ENCODE measurements around the gene NUP62. TPM values are rescaled to one million over a fixed set of nuclear protein-coding genes. Genes with fewer than 3 reads are reported as not detected.
A peak's percentile ranks its signal among the peaks of the same experiment; 100 is the strongest.
"Not testable (repeated sequence)": the region's sequence is repeated elsewhere in the genome, so short reads cannot be mapped to it uniquely, and the experiment has no call there.

The NUP62 gene
- total RNA-seq, 1 experiment from 2014 or later, result 54.6 TPM

DNA sequence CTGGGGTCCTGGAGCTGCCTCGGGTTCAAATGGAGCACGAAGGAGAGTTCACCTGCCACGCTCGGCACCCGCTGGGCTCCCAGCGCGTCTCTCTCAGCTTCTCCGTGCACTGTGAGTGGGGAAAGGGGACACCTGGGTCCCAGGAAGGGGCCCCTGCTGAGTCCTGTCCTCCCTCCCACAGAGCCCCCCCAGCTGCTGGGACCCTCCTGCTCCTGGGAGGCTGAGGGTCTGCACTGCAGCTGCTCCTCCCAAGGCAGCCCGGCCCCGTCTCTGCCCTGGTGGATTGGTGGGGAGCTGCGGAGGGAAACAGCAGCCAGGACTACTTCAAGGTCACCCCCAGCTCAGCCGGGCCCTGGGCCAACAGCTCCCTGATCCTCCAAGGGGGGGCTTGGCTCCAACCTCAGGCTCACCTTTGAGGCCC is 42.7 kb upstream of the NUP62 start:
- in situ Hi-C loops (cut with HindIII; ENCODE audit: low pct_unique_long_range_greater_than_20kb, low sequenced_read_pairs) (no loop called here), intact Hi-C loops (cut with micrococcal nuclease; ENCODE audit: unreplicated experiment) (no loop called here)
- Histone ChIP-seq H3K4me3 (ENCODE audit: low read depth in 2 of 2, low read length in 2 of 2) (no peak overlapping the region), H3K27me3 (ENCODE audit: control insufficient read depth, insufficient read depth, low read length) (no peaks in the 10 kb centered on the region), H3K27ac (ENCODE audit: low read length) (no peak overlapping the region), H3K36me3 (ENCODE audit: control insufficient read depth, insufficient read depth, low read length) (no peaks in the 10 kb centered on the region), H3K4me1 (ENCODE audit: control insufficient read depth, insufficient read depth, low read length) (no peaks in the 10 kb centered on the region), H3K9me3 (ENCODE audit: control insufficient read depth, insufficient read depth, low read depth, low read length) (no peaks in the 10 kb centered on the region)
- ChIA-PET CTCF (interaction anchor here (0.6 kb wide), 1 partner anchor 106 kb away, joined by 3 read pairs; no protein-coding TSS in a partner anchor), POLR2A (no interaction called here)
- no peak for DNase-seq (ENCODE audit: low read depth, low spot score)
- BruUV-seq (replicated peaks), result no TSS peak
- no peak for ATAC-seq
- no peak for TF ChIP-seq TCF7L2 (IDR thresholded peaks at IDR 0.05; ENCODE audit: low read depth, low read length)
- TF ChIP-seq SIN3A (IDR thresholded peaks at IDR 0.05; ENCODE audit: borderline replicate concordance, insufficient read depth, low read depth, low read length), result no peak
- TF ChIP-seq, protein P1, sequence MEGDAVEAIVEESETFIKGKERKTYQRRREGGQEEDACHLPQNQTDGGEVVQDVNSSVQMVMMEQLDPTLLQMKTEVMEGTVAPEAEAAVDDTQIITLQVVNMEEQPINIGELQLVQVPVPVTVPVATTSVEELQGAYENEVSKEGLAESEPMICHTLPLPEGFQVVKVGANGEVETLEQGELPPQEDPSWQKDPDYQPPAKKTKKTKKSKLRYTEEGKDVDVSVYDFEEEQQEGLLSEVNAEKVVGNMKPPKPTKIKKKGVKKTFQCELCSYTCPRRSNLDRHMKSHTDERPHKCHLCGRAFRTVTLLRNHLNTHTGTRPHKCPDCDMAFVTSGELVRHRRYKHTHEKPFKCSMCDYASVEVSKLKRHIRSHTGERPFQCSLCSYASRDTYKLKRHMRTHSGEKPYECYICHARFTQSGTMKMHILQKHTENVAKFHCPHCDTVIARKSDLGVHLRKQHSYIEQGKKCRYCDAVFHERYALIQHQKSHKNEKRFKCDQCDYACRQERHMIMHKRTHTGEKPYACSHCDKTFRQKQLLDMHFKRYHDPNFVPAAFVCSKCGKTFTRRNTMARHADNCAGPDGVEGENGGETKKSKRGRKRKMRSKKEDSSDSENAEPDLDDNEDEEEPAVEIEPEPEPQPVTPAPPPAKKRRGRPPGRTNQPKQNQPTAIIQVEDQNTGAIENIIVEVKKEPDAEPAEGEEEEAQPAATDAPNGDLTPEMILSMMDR (IDR thresholded peaks at IDR 0.05), result no peak
- no peak for TF ChIP-seq POLR2AphosphoS5 (IDR thresholded peaks at IDR 0.05; ENCODE audit: low read depth, low read length)
- TF ChIP-seq, protein P2, sequence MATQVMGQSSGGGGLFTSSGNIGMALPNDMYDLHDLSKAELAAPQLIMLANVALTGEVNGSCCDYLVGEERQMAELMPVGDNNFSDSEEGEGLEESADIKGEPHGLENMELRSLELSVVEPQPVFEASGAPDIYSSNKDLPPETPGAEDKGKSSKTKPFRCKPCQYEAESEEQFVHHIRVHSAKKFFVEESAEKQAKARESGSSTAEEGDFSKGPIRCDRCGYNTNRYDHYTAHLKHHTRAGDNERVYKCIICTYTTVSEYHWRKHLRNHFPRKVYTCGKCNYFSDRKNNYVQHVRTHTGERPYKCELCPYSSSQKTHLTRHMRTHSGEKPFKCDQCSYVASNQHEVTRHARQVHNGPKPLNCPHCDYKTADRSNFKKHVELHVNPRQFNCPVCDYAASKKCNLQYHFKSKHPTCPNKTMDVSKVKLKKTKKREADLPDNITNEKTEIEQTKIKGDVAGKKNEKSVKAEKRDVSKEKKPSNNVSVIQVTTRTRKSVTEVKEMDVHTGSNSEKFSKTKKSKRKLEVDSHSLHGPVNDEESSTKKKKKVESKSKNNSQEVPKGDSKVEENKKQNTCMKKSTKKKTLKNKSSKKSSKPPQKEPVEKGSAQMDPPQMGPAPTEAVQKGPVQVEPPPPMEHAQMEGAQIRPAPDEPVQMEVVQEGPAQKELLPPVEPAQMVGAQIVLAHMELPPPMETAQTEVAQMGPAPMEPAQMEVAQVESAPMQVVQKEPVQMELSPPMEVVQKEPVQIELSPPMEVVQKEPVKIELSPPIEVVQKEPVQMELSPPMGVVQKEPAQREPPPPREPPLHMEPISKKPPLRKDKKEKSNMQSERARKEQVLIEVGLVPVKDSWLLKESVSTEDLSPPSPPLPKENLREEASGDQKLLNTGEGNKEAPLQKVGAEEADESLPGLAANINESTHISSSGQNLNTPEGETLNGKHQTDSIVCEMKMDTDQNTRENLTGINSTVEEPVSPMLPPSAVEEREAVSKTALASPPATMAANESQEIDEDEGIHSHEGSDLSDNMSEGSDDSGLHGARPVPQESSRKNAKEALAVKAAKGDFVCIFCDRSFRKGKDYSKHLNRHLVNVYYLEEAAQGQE (IDR thresholded peaks at IDR 0.05; ENCODE audit: insufficient read depth in 1 of 2, low read depth in 2 of 2, low read length in 1 of 2), result no peak

DNA sequence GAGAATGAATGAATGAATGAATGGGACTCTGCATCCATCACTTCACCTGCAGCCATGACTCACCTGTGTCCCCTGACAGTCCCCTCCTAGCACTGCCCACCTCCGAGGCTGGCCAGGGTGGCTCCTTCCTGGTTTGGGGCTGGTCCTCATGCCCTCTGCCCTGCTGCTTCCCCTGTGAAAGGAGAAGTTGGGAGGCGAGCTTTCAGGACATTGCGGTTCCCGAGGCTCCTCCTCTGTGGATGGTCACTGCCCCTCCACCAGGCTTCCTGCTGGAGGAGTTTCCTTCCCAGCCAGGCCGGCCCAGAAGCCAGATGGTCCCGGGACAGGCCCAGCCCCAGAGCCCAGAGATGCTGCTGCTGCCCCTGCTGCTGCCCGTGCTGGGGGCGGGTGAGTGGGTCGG is 40.1 kb upstream of the NUP62 start:
- POLR2A ChIA-PET; H3K4me3 ChIP-seq (ENCODE audit: low read depth in 2 of 2, low read length in 2 of 2); H3K27ac ChIP-seq (ENCODE audit: low read length); intact Hi-C loops (cut with micrococcal nuclease; ENCODE audit: unreplicated experiment); DNase-seq (ENCODE audit: low read depth, low spot score); H3K36me3 ChIP-seq (ENCODE audit: control insufficient read depth, insufficient read depth, low read length); H3K4me1 ChIP-seq (ENCODE audit: control insufficient read depth, insufficient read depth, low read length); BruUV-seq (replicated peaks); H3K9me3 ChIP-seq (ENCODE audit: control insufficient read depth, insufficient read depth, low read depth, low read length); H3K27me3 ChIP-seq (ENCODE audit: control insufficient read depth, insufficient read depth, low read length); in situ Hi-C loops (cut with HindIII; ENCODE audit: low pct_unique_long_range_greater_than_20kb, low sequenced_read_pairs); CTCF ChIA-PET: not testable (repeated sequence)
- peak; percentile 46; the same call in 1 of the 2 replicates for ATAC-seq

DNA sequence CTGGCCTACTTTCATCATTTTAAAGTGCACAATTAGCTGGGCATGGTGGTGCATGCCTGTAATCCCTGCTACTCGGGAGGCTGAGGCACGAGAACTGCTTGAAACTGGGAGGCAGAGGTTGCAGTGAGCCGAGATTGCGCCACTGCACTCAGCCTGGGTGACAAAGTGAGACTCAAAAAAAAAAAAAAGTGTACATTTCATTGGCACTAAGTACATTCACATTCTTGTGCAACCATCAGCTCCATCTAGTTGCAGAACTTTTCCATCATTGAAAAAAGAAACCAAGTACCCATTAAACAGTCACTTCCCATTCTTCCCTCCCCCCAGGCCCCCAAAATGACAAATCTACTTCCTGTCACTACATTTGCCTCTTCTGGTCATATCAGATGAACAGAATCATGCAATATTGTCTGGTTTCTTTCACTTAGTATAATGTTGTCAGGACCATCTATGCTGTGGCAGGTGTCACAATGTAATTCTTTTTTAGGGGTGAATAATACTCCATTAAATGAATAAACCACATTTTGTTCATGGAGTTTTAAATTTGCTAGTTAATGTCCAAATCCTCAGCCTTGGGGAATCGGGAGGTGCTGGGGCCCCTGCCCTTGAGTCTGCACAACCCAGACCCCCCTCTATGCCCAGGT is 39.1 kb upstream of the NUP62 start:
- Histone ChIP-seq H3K4me1 (ENCODE audit: control insufficient read depth, insufficient read depth, low read length) (no peaks in the 10 kb centered on the region), H3K36me3 (ENCODE audit: control insufficient read depth, insufficient read depth, low read length) (no peaks in the 10 kb centered on the region), H3K4me3 (ENCODE audit: low read depth in 2 of 2, low read length in 2 of 2) (no peak overlapping the region), H3K9me3 (ENCODE audit: control insufficient read depth, insufficient read depth, low read depth, low read length) (no peaks in the 10 kb centered on the region), H3K27ac (ENCODE audit: low read length) (no peak overlapping the region), H3K27me3 (ENCODE audit: control insufficient read depth, insufficient read depth, low read length) (no peaks in the 10 kb centered on the region)
- TF ChIP-seq, protein P1 (IDR thresholded peaks at IDR 0.05), result no peak
- TF ChIP-seq SIN3A (IDR thresholded peaks at IDR 0.05; ENCODE audit: borderline replicate concordance, insufficient read depth, low read depth, low read length), result no peak
- TF ChIP-seq, protein P2 (IDR thresholded peaks at IDR 0.05; ENCODE audit: insufficient read depth in 1 of 2, low read depth in 2 of 2, low read length in 1 of 2), result no peak
- no peak for TF ChIP-seq POLR2AphosphoS5 (IDR thresholded peaks at IDR 0.05; ENCODE audit: low read depth, low read length)
- no peak for TF ChIP-seq TCF7L2 (IDR thresholded peaks at IDR 0.05; ENCODE audit: low read depth, low read length)
- BruUV-seq (replicated peaks), result no TSS peak
- intact Hi-C loops (cut with micrococcal nuclease; ENCODE audit: unreplicated experiment), result no loop called here
- ChIA-PET POLR2A (no interaction called here), CTCF (no interaction called here)
- DNase-seq (ENCODE audit: low read depth, low spot score) (no peak), ATAC-seq (no peak)
- in situ Hi-C loops (cut with HindIII; ENCODE audit: low pct_unique_long_range_greater_than_20kb, low sequenced_read_pairs), result no loop called here

Measured in Panc1 (cell line).